DMS114 treated with DMSO at 0.1 percent for 48 hours (cell line): ENCODE results near the gene APEH.

ENCODE experiments used
- DNase-seq: peaks from one replicate; lab custom pipeline; 2025; ENCODE audit not compliant: unreplicated experiment; lab: John Stamatoyannopoulos, UW

The APEH gene

DNA sequence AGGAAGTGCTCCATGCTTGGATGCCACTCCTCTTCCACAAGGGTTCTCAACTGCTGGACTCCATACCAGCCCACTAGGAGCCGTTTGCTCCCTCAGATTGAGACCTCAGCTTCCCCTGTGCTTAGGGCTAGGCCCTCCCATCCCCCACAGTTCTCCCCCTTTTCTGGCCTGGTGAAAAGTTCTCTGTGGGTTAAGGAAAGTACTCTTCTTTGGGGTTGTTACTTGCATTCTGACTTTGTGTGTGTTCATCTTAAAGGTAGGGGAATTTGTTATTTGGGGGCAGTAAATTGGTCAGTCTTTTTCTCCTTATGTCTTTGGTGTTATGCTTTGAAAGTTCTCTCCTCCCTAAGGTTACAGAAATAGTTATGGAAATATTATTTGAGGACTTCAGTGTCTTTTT lies 24.0 kb upstream of the APEH start:
- DNase-seq: no peak

DNA sequence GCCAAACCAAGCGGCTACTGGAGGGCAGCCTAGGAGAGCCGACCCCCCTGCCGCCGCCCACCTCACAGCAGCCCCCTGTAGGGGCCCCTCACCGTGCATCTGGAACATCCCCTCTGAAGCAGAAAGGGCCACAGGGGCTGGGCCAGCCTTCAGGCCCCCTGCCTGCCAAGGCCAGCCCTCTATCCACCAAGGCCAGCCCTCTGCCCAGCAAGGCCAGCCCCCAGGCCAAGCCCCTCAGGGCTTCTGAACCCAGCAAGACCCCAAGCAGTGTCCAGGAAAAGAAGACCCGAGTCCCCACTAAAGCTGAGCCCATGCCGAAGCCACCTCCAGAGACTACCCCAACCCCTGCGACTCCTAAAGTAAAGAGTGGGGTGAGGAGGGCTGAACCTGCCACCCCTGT lies 23.5 kb upstream of the APEH start:
- DNase-seq: no peak

DNA sequence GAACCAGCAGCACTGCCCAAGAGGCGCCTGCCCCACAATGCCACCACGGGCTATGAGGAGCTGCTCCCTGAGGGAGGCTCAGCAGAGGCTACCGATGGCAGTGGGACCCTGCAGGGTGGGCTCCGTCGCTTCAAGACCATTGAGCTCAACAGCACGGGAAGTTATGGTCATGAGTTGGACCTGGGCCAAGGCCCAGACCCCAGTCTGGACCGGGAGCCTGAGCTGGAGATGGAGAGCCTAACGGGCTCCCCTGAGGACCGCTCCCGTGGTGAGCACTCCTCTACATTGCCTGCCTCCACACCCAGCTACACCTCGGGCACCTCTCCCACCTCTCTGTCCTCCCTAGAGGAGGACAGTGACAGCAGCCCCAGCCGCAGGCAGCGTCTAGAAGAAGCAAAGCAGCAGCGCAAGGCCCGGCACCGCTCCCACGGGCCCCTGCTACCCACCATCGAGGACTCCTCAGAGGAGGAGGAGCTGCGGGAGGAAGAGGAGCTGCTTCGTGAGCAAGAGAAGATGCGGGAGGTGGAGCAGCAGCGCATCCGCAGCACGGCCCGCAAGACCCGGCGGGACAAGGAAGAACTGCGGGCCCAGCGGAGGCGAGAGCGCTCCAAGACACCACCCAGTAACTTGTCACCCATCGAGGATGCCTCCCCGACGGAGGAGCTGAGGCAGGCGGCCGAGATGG lies 21.8 kb upstream of the APEH start:
- DNase-seq: no peak

DNA sequence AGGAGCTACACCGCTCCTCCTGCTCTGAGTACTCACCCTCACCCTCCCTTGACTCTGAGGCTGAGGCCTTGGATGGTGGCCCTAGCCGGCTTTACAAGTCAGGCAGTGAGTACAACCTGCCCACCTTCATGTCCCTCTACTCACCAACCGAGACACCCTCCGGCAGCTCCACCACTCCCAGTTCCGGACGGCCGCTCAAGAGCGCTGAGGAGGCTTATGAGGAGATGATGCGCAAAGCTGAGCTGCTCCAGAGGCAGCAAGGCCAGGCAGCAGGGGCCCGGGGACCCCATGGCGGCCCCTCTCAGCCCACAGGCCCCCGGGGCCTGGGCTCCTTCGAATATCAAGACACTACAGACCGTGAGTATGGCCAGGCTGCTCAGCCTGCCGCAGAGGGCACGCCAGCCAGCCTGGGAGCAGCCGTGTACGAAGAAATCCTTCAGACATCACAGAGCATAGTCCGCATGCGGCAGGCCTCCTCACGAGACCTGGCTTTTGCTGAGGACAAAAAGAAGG lies 21.2 kb upstream of the APEH start:
- no peak for DNase-seq

DNA sequence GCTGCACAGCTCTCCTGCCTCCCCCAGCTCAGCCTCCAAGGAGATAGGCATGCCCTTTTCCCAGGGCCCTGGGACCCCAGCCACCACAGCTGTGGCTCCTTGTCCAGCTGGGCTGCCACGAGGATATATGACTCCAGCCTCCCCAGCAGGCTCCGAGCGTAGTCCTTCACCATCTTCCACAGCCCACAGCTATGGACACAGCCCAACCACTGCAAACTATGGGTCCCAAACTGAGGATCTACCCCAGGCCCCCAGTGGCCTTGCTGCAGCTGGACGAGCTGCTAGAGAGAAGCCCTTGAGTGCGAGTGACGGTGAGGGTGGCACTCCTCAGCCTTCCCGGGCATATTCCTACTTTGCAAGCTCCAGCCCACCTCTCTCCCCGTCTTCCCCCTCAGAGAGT lies 20.5 kb upstream of the APEH start:
- DNase-seq: no peak

DNA sequence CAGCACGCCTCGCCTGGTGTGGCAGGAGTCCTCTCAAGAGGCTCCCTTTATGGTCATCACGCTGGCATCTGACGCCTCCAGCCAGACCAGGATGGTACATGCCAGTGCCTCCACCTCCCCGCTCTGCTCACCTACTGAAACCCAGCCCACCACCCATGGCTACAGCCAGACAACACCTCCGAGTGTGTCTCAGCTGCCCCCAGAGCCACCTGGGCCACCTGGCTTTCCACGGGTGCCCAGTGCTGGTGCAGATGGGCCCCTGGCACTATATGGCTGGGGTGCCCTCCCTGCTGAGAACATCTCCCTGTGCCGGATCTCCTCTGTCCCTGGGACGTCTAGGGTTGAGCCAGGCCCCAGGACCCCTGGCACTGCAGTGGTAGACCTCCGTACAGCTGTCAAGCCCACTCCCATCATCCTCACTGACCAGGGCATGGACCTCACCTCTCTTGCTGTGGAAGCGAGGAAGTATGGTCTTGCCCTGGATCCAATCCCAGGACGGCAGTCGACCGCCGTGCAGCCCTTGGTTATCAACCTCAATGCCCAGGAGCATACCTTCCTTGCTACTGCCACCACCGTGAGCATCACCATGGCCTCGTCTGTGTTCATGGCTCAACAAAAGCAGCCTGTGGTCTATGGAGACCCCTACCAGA lies 19.9 kb upstream of the APEH start:
- no peak for DNase-seq

DNA sequence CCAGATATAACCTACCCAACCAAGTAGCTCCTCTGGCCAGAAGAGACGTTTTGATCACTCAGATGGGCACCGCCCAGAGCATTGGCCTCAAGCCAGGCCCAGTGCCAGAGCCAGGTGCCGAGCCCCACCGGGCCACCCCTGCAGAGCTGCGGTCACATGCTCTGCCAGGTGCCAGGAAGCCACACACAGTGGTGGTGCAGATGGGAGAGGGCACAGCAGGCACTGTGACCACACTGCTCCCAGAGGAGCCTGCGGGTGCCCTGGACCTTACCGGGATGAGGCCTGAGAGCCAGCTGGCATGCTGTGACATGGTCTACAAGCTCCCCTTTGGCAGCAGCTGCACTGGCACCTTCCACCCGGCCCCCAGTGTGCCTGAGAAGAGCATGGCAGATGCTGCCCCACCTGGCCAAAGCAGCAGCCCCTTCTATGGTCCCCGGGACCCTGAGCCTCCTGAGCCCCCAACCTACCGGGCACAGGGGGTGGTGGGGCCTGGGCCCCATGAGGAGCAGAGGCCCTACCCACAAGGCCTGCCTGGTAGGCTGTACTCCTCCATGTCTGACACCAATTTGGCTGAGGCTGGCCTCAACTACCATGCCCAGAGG lies 19.1 kb upstream of the APEH start:
- no peak for DNase-seq

DNA sequence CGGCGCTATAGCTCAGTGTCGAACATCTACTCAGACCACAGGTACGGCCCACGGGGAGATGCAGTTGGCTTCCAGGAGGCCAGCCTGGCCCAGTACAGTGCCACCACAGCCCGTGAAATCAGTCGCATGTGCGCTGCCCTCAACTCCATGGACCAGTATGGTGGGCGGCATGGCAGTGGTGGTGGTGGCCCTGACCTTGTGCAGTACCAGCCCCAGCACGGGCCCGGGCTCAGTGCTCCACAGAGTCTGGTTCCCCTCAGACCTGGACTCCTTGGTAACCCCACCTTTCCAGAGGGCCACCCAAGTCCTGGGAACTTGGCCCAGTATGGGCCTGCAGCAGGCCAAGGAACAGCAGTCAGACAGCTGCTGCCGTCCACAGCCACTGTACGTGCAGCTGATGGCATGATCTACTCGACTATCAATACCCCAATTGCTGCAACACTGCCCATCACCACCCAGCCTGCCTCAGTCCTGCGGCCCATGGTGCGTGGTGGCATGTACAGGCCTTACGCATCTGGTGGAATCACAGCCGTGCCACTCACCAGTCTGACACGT lies 18.3 kb upstream of the APEH start:
- DNase-seq: no peak

DNA sequence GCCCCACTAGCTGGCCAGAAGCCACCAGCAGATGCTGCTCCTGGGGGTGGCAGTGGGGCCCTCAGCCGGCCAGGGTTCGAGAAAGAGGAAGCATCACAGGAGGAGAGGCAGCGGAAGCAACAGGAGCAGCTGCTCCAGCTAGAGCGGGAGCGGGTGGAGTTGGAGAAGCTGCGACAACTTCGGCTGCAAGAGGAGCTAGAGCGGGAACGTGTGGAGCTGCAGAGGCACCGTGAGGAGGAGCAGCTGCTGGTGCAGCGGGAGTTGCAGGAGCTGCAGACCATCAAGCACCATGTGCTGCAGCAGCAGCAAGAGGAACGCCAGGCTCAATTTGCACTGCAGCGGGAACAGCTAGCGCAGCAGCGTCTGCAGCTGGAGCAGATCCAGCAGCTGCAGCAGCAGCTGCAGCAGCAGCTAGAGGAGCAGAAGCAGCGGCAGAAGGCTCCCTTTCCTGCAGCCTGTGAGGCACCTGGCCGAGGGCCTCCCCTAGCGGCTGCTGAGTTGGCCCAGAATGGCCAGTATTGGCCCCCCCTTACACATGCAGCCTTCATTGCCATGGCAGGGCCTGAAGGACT lies 17.5 kb upstream of the APEH start:
- DNase-seq: no peak

DNA sequence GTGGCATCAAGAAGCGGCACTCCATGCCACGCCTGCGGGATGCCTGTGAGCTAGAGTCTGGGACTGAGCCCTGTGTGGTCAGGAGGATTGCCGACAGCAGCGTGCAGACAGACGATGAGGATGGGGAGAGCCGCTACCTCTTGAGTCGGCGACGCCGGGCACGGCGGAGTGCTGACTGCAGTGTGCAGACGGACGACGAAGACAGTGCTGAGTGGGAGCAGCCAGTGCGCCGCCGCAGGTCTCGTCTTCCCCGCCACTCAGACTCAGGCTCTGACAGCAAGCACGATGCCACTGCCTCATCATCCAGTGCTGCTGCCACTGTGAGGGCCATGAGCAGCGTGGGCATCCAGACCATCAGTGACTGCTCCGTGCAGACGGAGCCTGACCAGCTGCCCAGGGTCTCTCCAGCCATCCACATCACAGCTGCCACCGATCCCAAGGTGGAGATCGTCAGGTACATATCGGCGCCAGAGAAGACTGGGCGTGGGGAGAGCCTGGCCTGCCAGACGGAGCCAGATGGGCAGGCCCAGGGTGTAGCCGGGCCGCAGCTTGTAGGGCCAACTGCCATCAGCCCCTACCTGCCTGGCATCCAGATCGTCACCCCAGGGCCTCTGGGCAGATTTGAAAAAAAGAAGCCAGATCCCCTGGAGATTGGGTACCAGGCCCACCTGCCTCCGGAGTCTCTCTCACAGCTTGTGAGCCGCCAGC lies 16.8 kb upstream of the APEH start:
- no peak for DNase-seq

DNA sequence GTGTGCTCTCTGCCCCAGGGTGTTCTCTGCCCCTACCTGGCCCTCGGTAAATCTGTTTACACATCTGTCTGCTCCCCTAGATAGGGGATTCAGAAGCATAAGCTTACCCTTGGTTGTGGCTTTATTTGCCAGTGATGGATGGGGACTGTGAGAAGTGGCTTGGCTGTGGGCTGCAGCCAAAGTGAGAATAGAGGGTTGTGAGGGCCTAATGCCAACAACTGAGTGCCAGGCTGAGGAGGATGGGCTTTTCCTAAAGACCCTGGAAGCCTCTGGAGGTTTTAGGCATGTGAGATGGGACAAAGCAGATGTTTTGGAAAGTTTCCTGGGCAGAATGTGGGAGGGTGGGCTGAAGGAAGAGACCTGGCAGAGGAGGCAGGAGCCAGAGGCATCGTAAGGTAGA lies 15.4 kb upstream of the APEH start:
- DNase-seq: no peak

DNA sequence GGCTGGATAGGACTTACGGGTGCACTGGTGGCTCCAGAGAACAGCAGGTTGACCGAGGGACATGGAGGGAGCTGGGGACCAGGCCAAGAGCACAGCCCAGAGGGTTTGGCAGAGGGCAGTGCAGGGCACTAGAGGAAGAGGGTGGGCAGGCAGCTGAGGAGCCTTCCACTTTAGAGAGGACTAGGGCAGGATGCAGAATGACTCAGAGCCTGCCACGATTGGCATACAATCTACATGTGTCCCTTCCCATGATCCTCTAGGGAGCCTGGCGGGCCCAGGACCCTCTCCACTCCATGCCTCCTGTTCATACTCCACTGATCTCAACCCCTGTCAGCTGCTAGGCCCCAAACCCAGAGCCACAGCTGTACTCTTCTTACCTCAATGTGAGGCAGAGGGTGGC lies 14.4 kb upstream of the APEH start:
- no peak for DNase-seq

DNA sequence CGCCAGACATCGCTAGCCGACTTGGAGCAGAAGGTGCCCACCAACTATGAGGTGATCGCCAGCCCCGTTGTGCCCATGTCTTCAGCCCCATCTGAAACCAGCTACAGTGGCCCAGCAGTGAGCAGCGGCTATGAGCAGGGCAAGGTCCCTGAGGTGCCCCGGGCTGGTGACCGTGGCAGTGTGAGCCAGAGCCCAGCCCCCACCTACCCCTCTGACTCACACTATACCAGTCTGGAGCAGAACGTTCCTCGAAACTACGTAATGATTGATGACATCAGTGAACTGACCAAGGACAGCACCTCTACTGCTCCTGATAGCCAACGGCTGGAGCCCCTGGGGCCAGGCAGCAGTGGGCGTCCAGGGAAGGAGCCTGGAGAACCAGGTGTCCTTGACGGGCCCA lies 12.9 kb upstream of the APEH start:
- DNase-seq: no peak

DNA sequence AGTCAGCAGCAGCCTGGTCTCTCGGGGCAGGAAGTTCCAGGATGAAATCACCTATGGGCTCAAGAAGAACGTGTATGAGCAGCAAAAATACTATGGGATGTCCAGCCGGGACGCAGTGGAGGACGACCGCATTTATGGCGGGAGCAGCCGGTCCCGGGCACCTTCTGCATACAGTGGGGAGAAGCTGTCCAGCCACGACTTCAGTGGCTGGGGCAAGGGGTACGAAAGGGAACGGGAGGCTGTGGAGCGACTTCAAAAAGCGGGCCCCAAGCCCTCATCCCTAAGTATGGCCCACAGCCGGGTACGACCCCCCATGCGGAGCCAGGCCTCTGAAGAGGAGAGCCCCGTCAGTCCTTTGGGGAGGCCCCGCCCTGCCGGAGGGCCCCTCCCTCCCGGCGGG lies 12.1 kb upstream of the APEH start:
- no peak for DNase-seq

DNA sequence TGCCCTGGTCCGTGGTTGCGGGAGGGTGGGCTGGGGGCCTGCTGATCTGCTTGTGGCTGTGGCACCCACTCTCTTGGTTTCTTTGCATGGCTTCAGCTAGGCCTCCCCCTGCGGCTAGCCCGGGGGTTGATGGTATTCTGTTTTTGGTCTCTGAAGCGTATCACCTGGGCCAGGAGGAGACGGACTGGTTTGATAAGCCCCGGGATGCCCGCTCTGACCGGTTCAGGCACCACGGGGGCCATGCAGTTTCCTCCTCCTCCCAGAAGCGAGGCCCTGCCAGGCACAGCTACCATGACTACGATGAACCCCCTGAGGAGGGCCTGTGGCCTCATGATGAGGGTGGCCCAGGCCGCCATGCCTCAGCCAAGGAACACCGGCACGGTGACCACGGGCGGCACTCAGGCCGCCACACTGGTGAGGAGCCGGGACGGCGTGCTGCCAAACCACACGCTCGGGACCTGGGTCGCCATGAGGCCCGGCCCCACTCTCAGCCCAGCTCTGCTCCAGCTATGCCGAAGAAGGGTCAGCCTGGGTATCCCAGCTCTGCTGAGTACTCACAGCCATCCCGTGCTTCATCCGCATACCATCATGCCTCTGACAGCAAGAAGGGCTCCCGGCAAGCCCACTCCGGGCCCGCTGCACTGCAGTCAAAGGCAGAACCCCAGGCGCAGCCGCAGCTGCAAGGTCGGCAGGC lies 11.3 kb upstream of the APEH start:
- DNase-seq: no peak

DNA sequence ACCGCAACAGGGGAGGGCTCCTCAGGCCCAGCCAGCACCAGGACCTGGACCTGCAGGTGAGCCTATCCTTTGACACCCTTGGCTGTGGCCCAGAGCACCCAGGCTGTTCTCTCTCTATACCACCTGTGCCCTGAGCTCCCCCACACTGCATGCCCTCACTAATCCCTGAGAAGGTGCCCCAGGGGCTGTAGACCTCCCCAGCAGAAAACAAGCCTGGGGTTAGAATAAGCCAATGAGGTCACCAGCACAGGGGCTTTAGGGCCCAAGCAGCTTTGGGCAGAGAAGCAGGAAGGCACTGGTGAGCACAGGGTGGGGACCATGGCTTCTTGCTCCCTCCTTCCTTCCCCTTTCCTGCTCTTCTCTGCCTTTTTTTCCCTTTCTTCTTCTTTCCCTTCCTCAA lies 10.3 kb upstream of the APEH start:
- no peak for DNase-seq

DNA sequence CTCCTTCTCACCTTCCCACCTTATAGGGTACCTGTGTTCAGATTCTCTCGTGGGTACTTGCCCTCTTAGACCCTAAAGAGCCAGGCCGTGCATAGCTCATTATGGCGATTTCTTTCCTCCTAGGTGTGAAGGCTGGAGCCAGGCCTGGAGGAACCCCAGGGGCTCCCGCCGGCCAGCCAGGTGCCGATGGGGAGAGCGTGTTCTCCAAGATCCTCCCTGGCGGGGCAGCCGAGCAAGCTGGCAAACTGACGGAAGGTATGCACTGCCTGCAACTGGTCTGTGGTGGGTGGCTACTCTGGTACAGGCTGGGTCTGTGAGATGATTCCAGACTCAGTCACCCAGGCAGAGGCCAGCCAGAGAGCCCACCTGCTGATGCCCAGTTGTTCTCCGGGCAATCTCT lies 9.9 kb upstream of the APEH start:
- no peak for DNase-seq

DNA sequence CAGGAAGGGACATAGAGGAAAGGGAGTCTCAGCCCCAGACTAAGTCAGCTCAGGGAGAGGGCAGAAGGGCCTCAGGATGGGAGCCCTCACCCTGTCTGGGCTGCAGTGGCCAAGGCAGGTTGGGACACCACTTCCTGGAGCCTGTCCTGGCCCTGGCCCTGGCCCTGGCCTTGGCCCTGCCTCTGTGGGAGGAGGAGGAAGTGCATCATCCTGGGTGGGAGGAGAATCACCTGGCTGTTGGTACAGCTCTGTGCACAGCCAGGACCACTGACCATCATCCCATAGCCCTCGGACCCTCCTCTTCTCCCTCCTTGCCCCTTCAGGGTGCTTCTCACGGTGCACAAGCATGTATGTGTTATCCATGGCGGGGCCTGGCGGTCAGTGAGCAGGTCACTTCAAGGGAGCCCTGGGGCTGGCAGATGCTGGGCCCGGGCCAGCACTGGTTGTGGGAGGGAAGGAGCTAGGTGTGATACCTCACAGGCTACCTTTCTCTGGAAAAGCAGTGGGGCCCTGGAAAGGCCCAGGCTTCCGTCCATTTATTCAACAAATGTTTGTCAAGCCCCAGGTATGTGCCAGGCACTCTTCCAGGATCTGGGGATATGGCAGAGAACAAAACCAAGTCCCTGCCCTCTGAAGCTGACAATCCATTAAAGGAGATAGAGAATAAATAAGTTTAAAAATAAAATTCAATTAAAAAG lies 8.2 kb upstream of the APEH start:
- no peak for DNase-seq

DNA sequence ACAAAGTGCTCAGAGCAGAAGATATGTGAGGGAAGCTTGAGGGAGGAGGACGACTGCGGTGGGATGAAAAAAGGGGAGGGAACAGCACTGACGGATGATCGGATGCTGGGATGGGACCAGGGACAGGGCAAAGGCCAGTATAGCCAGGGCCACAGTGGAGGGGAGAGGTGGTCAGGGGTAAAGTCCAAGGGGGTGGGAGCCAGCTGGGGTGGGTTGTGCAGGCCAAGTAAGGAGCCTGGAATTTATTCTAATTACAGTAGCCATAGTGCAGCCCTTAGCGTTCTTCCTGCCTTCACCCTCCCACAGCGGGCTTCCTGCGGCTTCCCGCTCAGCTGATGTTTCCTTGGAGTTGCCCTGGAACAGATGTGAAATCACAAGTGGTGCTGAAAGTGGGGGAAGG lies 7.6 kb upstream of the APEH start:
- DNase-seq: no peak
